Lower leg skin (tissue), 4 donors: ENCODE results near the gene TSPEAR. TPM values are rescaled to one million over a fixed set of nuclear protein-coding genes. Genes with fewer than 3 reads are reported as not detected.
A peak's percentile ranks its signal among the peaks of the same experiment; 100 is the strongest.

Source experiments
- DNase-seq, 2 donors: peaks; one replicate each; pipeline ENCODE4 v3.0.0-alpha.2; 2019; ENCODE audit warnings: low spot score in 2 of 2
- H3K4me3 ChIP-seq: fragments of 200-600 bp; sonication (generic); 2 replicates; pipeline ENCODE4 v1.5.1; 2017; ENCODE audit warnings: mild to moderate bottlenecking, low read depth; ENCODE audit not compliant: poor library complexity, severe bottlenecking
- CTCF ChIP-seq, 3 donors: fragments of 450-650 bp; IDR thresholded peaks; one replicate each; pipeline ENCODE4 v1.5.1; 2016; ENCODE audit warnings: antibody characterized with exemption in 3 of 3, mild to moderate bottlenecking in 3 of 3, moderate library complexity in 2 of 3
- POLR2A ChIP-seq, 2 donors: fragments of 450-650 bp; IDR thresholded peaks; one replicate each; pipeline ENCODE4 v1.6.1; 2016 to 2017; ENCODE audit warnings: antibody characterized with exemption in 2 of 2, mild to moderate bottlenecking in 1 of 2, moderate library complexity in 1 of 2
- WGBS, 2 donors: methylation state at CpG; one replicate each; pipeline ENCODE4 v1.1.5; 2018; 5-methylcytosine and 5-hydroxymethylcytosine counted together
- intact Hi-C: fragments of 100-400 bp; cut with DNase I; formaldehyde crosslinking; loops from one replicate; pipeline ENCODE4 v1.15.0; 2023; ENCODE audit warnings: low total_unique reads
- total RNA-seq, 4 donors: library from RNA; depleted of rRNA; stranded (reverse); fragments of >200 nt; gene quantifications; one replicate each; pipeline ENCODE4 v1.1.0, GENCODE V29; 2016

Gene TSPEAR
- total RNA-seq, 4 donors from 2014 or later = 0.06 TPM; not detected in 3

GRCh38 chr21:44748621-44749020 is 37.2 kb upstream of the TSPEAR start:
- WGBS, 2 donors = 46 to 52% methylated on average over 11 to 16 of the region's 16 CpGs
- DNase-seq = no peak
- intact Hi-C loops = no loop called here
- H3K4me3 ChIP-seq = no peak overlapping the region
- TF ChIP-seq POLR2A (IDR thresholded peaks at IDR 0.05) = no peak
- TF ChIP-seq CTCF (IDR thresholded peaks at IDR 0.05) = no peak

- intact Hi-C loops = no loop called here
- 75 to 79% methylated on average over 1 of the region's 1 CpG for WGBS, 2 donors
- TF ChIP-seq POLR2A (IDR thresholded peaks at IDR 0.05) (no peak), CTCF (IDR thresholded peaks at IDR 0.05) (no peak)
- no peak for DNase-seq
- no peak overlapping the region for H3K4me3 ChIP-seq
Measured at GRCh38 chr21:44742418-44743153, 31.2 kb upstream of the TSPEAR start.

- peak in 1 of 2 donors; percentile 62 for DNase-seq
- WGBS, 2 donors = 93% methylated on average over 3 of the region's 3 CpGs
- TF ChIP-seq CTCF (IDR thresholded peaks at IDR 0.05) = no peak
- no peak for TF ChIP-seq POLR2A (IDR thresholded peaks at IDR 0.05)
- H3K4me3 ChIP-seq = no peak overlapping the region
- intact Hi-C loops = no loop called here
Measured at GRCh38 chr21:44741921-44742320, 30.5 kb upstream of the TSPEAR start.

GRCh38 chr21:44740742-44741141 is 29.4 kb upstream of the TSPEAR start:
- intact Hi-C loops = no loop called here
- no peak overlapping the region for H3K4me3 ChIP-seq
- 86 to 87% methylated on average over 7 of the region's 7 CpGs for WGBS, 2 donors
- TF ChIP-seq POLR2A (IDR thresholded peaks at IDR 0.05) (no peak), CTCF (IDR thresholded peaks at IDR 0.05) (no peak)
- DNase-seq = peak in 1 of 2 donors; percentile 69

GRCh38 chr21:44739316-44739715 is 27.9 kb upstream of the TSPEAR start:
- H3K4me3 ChIP-seq = no peak overlapping the region
- 94 to 100% methylated on average over 1 of the region's 1 CpG for WGBS, 2 donors
- intact Hi-C loops = no loop called here
- TF ChIP-seq CTCF (IDR thresholded peaks at IDR 0.05) = no peak
- no peak for TF ChIP-seq POLR2A (IDR thresholded peaks at IDR 0.05)
- DNase-seq = peak in 1 of 2 donors; percentile 57

- 97 to 98% methylated on average over 3 of the region's 3 CpGs for WGBS, 2 donors
- intact Hi-C loops = no loop called here
- TF ChIP-seq POLR2A (IDR thresholded peaks at IDR 0.05) (no peak), CTCF (IDR thresholded peaks at IDR 0.05) (no peak)
- no peak overlapping the region for H3K4me3 ChIP-seq
- peak in 1 of 2 donors; percentile 23 for DNase-seq
Measured at GRCh38 chr21:44738621-44739020, 27.2 kb upstream of the TSPEAR start.
